HCT116 (cell line): ENCODE data around the gene RBM19. TPM values are rescaled to one million over a fixed set of nuclear protein-coding genes. Genes with fewer than 3 reads are reported as not detected.

Experiments
- ATAC-seq: fragments of 200-7000 bp; cut with Tn5 transposase; 2 replicates; pipeline ENCODE4 v1.9.1; 2020; ENCODE audit warnings: mild to moderate bottlenecking, moderate library complexity
- BruUV-seq: library from RNA; stranded (reverse); fragments of 400-500 nt; replicated peaks from 2 replicates; lab custom pipeline; 2021; lab: Mats Ljungman, UMichigan
- CTCF ChIA-PET: fragments of 300-600 bp; sonication (Branson Sonifier 250); formaldehyde crosslinking; loops from one replicate; lab custom pipeline; 2021; ENCODE audit warnings: antibody characterized with exemption; lab: Charles Lee
- POLR2A ChIA-PET: fragments of 300-600, 350-600 bp; sonication (Branson Sonifier 250); formaldehyde crosslinking; loops from one replicate; lab custom pipeline; 2021; ENCODE audit warnings: antibody characterized with exemption; lab: Charles Lee
- RAD21 ChIA-PET, 2 experiments: fragments of 300-600 bp; sonication (Branson Sonifier 250); formaldehyde crosslinking; loops; one replicate each; lab custom pipeline; 2023; ENCODE audit warnings: low total read pairs in 2 of 2; ENCODE audit not compliant: uncharacterized antibody in 2 of 2, unreplicated experiment in 2 of 2, low non-redundant PET in 1 of 2; lab: Charles Lee
- DNase-seq: peaks from one replicate; pipeline ENCODE4 v3.0.0-alpha.2; 2010; ENCODE audit warnings: low read depth, low spot score
- H2AFZ ChIP-seq: fragments of 200-600 bp; shearing (Covaris generic), sonication (generic); 2 replicates; pipeline ENCODE4 v1.6.1; 2017; ENCODE audit warnings: low read depth, mixed run types, mixed read lengths, antibody characterized with exemption, low read length; ENCODE audit not compliant: poor library complexity, severe bottlenecking
- H3K27ac ChIP-seq: 2 replicates; pipeline ENCODE4 v1.5.1; 2012; ENCODE audit warnings: low read depth, low read length
- H3K27me3 ChIP-seq: fragments of 200-600 bp; sonication (generic); 2 replicates; pipeline ENCODE4 v1.6.1; 2016; ENCODE audit warnings: mixed run types, low read length, mixed read lengths; ENCODE audit not compliant: insufficient read depth
- H3K36me3 ChIP-seq, 2 experiments: fragments of 200-500 bp in 1 of 2; fragments of 200-600 bp in 1 of 2; sonication (Bioruptor generic) in 1 of 2; sonication (generic) in 1 of 2; 2 replicates each; pipeline versions ENCODE4 v1.5.1 to v1.6.1; 2014 to 2016; ENCODE audit warnings: low read length in 2 of 2, inconsistent platforms in 1 of 2, mixed read lengths in 1 of 2, mixed run types in 1 of 2; ENCODE audit not compliant: insufficient read depth in 2 of 2, control insufficient read depth in 1 of 2
- H3K4me1 ChIP-seq, 2 experiments: fragments of 200-600 bp in 1 of 2; sonication (generic) in 1 of 2; 2 replicates each; pipeline versions ENCODE4 v1.5.1 to v1.6.1; 2012 to 2017; ENCODE audit warnings: low read length in 2 of 2, inconsistent platforms in 1 of 2, mild to moderate bottlenecking in 1 of 2, mixed read lengths in 1 of 2, mixed run types in 1 of 2, moderate library complexity in 1 of 2; ENCODE audit not compliant: insufficient read depth in 2 of 2, control insufficient read depth in 1 of 2
- H3K4me2 ChIP-seq: fragments of 200-600 bp; sonication (generic); 2 replicates; pipeline ENCODE4 v1.6.1; 2017; ENCODE audit warnings: mixed run types, low read length, mixed read lengths
- H3K4me3 ChIP-seq, 2 experiments: fragments of 200-600 bp in 1 of 2; sonication (generic) in 1 of 2; replicated peaks in 1 of 2; 2 replicates each; pipeline ENCODE4 v1.5.1; 2011 to 2016; ENCODE audit warnings: low read length in 2 of 2, control low read depth in 1 of 2, low read depth in 1 of 2, mild to moderate bottlenecking in 1 of 2, mixed read lengths in 1 of 2, mixed run types in 1 of 2
- H3K79me2 ChIP-seq: fragments of 200-600 bp; sonication (generic); 2 replicates; pipeline ENCODE4 v1.6.1; 2017; ENCODE audit warnings: mild to moderate bottlenecking, mixed run types, low read length, moderate library complexity, mixed read lengths; ENCODE audit not compliant: insufficient read depth
- H3K9ac ChIP-seq: fragments of 200-600 bp; sonication (generic); 2 replicates; pipeline ENCODE4 v1.6.1; 2016; ENCODE audit warnings: low read length, mixed read lengths
- H3K9me2 ChIP-seq: fragments of 200-600 bp; sonication (generic), shearing (Covaris generic); 2 replicates; pipeline ENCODE4 v1.6.1; 2017; ENCODE audit warnings: mixed run types, mild to moderate bottlenecking, moderate library complexity; ENCODE audit not compliant: insufficient read depth
- H3K9me3 ChIP-seq, 2 experiments: fragments of 200-500 bp in 1 of 2; fragments of 200-600 bp in 1 of 2; sonication (Bioruptor generic) in 1 of 2; sonication (generic) in 1 of 2; 2 replicates each; pipeline ENCODE4 v1.6.1; 2014 to 2017; ENCODE audit warnings: low read length in 2 of 2, mixed read lengths in 2 of 2, inconsistent platforms in 1 of 2, low read depth in 1 of 2, mild to moderate bottlenecking in 1 of 2, mixed run types in 1 of 2, moderate library complexity in 1 of 2; ENCODE audit not compliant: control insufficient read depth in 1 of 2, insufficient read depth in 1 of 2
- H4K20me1 ChIP-seq: fragments of 200-600 bp; sonication (generic), shearing (Covaris generic); 2 replicates; pipeline ENCODE4 v1.6.1; 2017; ENCODE audit warnings: mixed run types, mild to moderate bottlenecking, moderate library complexity; ENCODE audit not compliant: insufficient read depth
- ATF3 ChIP-seq: IDR thresholded peaks from 2 replicates; pipeline ENCODE4 v1.6.1; 2012
- ELF1 ChIP-seq: IDR thresholded peaks from 2 replicates; pipeline ENCODE4 v1.6.1; 2012; ENCODE audit warnings: low read depth, borderline replicate concordance
- RAD21 ChIP-seq: IDR thresholded peaks from 2 replicates; pipeline ENCODE4 v1.6.1; 2012; ENCODE audit warnings: low read depth, mild to moderate bottlenecking
- intact Hi-C: fragments of 100-400 bp; cut with micrococcal nuclease; formaldehyde crosslinking; loops from 2 replicates; pipeline ENCODE4 v1.10.0; 2022
- total RNA-seq: library from RNA; stranded (reverse); gene quantifications from one replicate; pipeline ENCODE4 v1.2.1, GENCODE V29; 2021; ENCODE audit not compliant: unreplicated experiment

RBM19 gene
- total RNA-seq, 1 experiment from 2014 or later, result 30.7 TPM

GRCh38 chr12:113860950-113861349 lies 105.2 kb downstream of the RBM19 start:
- POLR2A ChIA-PET, result no interaction called here
- intact Hi-C loops, result no loop called here
- BruUV-seq, result no TSS peak
- no peaks in the 10 kb centered on the region for H3K79me2 ChIP-seq
- no peaks in the 10 kb centered on the region for H3K36me3 ChIP-seq
- no peak for ATAC-seq
- CTCF ChIA-PET, result no interaction called here
- TF ChIP-seq ATF3 (0 out of 2 replicates have a peak, but pooled peaks have one; percentile 29), ELF1 (no peak)
- H3K4me2 ChIP-seq, result no peak overlapping the region
- RAD21 ChIA-PET, result no interaction called here
- no peak overlapping the region for H2AFZ ChIP-seq
- DNase-seq, result no peak
- H3K27ac ChIP-seq, result no peak overlapping the region
- H3K9me3 ChIP-seq, result no peaks in the 10 kb centered on the region
- H3K4me1 ChIP-seq, result 0 out of 4 replicates have a peak, but pooled peaks cover 0 to 3% of the 10 kb centered on the region in 2 experiments
- no peaks in the 10 kb centered on the region for H3K27me3 ChIP-seq
- no peak overlapping the region for H3K9ac ChIP-seq
- H3K9me2 ChIP-seq, result no peaks in the 10 kb centered on the region
- no peak overlapping the region for H3K4me3 ChIP-seq
- no peaks in the 10 kb centered on the region for H4K20me1 ChIP-seq

GRCh38 chr12:113860059-113860820 lies 105.9 kb downstream of the RBM19 start:
- 0 out of 4 replicates have a peak, but pooled peaks cover 0 to 3% of the 10 kb centered on the region in 2 experiments for H3K4me1 ChIP-seq
- no peak overlapping the region for H3K4me3 ChIP-seq
- DNase-seq, result no peak
- ChIA-PET CTCF (no interaction called here), RAD21 (no interaction called here), POLR2A (interaction anchor here (0.6 kb wide), 1 partner anchor 505 kb away, joined by 3 read pairs; no protein-coding TSS in a partner anchor)
- TF ChIP-seq ELF1 (no peak), RAD21 (peak; percentile 18; the same call in 1 of the 2 replicates)
- no peak overlapping the region for H3K9ac ChIP-seq
- no peak overlapping the region for H3K27ac ChIP-seq
- BruUV-seq, result no TSS peak
- H3K9me2 ChIP-seq, result no peaks in the 10 kb centered on the region
- no peaks in the 10 kb centered on the region for H4K20me1 ChIP-seq
- H3K79me2 ChIP-seq, result no peaks in the 10 kb centered on the region
- no peaks in the 10 kb centered on the region for H3K9me3 ChIP-seq
- no peak overlapping the region for H3K4me2 ChIP-seq
- H3K27me3 ChIP-seq, result no peaks in the 10 kb centered on the region
- H3K36me3 ChIP-seq, result no peaks in the 10 kb centered on the region
- intact Hi-C loops, result no loop called here
- ATAC-seq, result no peak
- H2AFZ ChIP-seq, result no peak overlapping the region
